ENCODE results near the gene FHIT. TPM values are rescaled to one million over a fixed set of nuclear protein-coding genes. Genes with fewer than 3 reads are reported as not detected.

FHIT gene
- total RNA-seq, 4 donors from 2014 or later: 4.4 to 10.6 (median 8.4) TPM

DNA sequence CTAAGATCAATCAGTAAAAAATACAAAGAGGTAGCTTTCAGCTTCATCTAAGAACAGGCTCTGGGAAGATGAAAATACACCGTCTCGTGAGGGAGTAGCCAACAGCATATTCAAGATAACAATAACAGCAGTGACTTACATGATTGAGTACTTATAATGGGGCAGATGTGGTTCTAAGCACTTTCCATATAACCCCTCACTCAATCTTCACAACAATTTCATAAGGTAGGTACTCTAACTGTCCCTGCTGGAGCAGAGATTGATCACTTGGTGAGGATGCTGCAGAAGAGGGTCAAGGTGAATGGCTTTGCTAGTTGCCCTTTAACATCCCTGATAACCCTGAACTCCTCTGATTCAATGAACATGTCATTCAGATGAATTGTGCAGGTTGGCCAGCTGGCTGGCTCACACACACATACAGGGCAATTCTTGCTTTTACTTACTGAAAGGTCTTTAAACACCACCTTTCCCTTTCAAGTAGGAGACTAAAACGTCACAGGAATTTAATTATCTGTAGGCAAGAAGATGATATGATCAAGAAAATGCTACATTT is 1217.3 kb downstream of the FHIT start:
- TF ChIP-seq, protein P1, sequence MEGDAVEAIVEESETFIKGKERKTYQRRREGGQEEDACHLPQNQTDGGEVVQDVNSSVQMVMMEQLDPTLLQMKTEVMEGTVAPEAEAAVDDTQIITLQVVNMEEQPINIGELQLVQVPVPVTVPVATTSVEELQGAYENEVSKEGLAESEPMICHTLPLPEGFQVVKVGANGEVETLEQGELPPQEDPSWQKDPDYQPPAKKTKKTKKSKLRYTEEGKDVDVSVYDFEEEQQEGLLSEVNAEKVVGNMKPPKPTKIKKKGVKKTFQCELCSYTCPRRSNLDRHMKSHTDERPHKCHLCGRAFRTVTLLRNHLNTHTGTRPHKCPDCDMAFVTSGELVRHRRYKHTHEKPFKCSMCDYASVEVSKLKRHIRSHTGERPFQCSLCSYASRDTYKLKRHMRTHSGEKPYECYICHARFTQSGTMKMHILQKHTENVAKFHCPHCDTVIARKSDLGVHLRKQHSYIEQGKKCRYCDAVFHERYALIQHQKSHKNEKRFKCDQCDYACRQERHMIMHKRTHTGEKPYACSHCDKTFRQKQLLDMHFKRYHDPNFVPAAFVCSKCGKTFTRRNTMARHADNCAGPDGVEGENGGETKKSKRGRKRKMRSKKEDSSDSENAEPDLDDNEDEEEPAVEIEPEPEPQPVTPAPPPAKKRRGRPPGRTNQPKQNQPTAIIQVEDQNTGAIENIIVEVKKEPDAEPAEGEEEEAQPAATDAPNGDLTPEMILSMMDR (IDR thresholded peaks at IDR 0.05; ENCODE audit: low read depth): no peak

DNA sequence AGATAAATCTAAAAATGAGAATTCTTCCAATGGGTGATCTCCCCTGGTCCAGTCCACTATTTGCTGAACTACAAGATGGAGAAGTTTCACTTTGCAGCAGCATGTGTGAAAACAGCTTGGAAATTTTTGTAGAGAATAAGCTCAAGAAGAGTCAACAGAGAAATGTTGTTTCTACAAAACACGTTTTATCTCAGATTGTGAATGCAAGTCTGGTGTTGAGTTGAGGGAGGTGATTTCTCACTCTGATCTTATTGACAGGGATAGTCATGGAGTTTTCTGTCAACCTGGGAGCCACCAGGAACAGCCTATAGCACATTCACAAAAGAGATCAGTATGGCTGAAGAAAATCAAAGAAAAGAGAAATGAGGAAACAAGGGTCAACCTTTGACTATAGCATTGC is 1220.3 kb downstream of the FHIT start:
- TF ChIP-seq, protein P1 (IDR thresholded peaks at IDR 0.05; ENCODE audit: low read depth): no peak

DNA sequence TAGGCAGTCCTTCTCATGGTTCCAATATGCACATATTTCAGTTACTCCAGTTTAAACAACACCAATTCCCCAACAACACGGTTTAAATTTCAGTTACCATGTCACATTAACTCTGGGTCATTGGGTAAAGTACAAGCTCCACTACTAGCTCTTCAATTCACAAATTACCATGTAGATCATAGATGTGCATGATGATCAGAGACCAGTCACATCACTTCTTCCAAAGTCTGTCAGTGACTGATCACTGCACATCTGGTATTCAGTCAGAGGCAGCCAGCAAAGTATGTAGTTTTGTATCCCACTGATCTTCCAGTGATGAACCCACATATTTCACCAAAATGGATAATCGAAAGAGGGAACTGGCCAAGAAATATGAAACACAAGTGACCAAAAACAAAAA is 1223.0 kb downstream of the FHIT start:
- TF ChIP-seq, protein P1 (IDR thresholded peaks at IDR 0.05; ENCODE audit: low read depth): no peak

DNA sequence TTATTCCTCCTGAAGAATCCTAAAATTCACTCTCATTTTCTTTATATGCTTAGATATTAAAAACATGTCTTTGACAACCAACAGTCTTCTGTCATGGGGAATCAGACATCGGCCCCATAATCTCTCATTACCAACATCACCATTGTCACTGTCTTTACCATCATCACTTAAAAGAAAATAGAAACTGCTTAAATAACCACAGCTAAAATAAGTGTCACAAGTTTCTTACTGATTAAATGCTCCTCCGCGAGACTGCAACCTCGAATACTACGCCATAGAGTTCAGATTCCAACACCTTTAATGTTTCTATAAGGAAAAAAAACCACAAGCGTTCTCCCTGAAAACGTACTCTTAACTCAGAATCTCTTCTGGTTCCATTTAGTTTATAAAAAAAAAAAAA is 1223.9 kb downstream of the FHIT start:
- TF ChIP-seq, protein P1 (IDR thresholded peaks at IDR 0.05; ENCODE audit: low read depth): no peak

DNA sequence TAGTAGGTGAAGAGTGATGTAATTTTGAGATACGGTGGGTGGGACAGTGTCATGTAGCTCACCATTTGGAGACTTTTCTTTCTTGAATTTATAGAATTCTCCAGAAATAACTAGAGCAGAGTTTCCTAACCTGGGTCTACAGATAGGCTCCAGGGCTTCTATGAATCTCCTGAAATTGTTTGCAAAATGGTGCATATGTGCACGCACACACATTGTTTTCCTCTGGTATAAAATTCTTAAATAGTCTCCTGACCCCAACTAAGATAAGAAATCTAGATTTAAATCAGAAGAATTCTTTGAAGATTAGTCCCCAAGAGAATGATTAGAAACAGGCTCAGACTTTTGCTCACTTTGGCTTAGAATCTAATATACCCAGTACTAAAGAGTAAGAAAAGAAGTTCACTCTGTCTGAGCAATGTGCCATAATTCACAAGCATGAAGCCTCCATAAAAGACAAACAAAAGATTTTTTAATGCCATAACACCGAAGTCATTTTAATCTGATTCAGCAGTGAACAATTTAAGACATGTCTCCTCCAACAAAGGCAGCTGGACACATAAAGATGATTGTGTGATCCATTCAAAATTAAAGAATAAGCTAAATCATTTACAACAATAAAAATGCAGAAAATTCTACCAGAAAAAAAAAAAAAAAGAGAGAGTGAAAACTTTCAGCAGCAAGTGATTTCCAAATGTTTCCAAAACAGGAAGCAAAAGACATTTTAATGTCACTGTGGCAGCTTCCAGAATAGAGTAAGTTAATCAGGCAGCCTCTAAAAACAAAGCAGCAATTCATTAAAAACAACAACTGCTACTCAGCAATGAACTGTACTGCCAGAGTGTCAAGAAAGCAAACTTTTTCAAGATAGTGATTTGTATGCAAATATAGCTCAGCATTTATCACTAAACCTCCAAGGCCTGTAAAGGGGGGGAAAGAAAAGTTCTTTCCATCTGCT is 1225.9 kb downstream of the FHIT start:
- TF ChIP-seq, protein P1 (IDR thresholded peaks at IDR 0.05; ENCODE audit: low read depth): no peak

DNA sequence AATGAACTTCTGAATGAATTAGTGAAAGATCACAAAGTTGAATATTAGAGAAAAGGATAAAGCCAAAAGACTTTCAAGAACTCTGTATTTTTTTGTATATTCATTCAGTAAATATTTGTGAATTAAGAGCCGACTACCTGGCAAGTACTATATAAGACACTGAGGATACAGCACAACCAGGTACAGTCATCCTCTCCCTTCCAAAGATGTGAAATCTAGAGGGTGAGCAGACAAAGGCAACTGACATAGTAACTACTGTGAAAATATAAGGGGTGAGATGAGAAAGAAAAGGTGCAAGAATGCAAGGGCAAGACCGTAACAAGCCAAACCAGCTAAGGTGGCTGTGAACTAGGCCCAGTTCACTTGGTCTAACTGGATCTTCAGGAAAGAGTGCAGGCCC is 1226.9 kb downstream of the FHIT start:
- TF ChIP-seq, protein P1 (IDR thresholded peaks at IDR 0.05; ENCODE audit: low read depth): no peak

DNA sequence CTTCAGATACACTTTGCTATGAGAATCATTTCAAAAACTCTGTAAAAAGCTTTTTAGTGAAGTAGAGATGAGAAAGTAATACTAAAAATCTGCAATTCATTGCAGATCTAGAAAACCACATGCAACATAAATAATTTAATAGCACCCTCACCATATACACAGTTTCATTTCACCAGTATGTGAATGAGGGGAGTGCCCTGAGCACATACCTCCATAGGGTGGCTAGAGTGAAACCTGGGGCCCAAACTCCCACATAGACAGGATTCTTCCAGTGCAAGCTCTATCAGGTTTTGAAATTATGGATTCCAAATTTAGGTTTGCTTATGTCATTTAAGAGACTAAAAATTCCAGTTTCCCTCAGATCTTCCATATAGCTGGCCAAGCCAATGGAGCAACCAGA is 1228.1 kb downstream of the FHIT start:
- TF ChIP-seq, protein P1 (IDR thresholded peaks at IDR 0.05; ENCODE audit: low read depth): no peak

All from subcutaneous adipose tissue (tissue), 4 donors.